WTC11 (cell line): ENCODE data around the gene NOS3. TPM values are rescaled to one million over a fixed set of nuclear protein-coding genes. Genes with fewer than 3 reads are reported as not detected.
A peak's percentile ranks its signal among the peaks of the same experiment; 100 is the strongest.

ENCODE experiments used
- ATAC-seq: fragments of 200-7000 bp; cut with Tn5 transposase; 2 replicates; pipeline ENCODE4 v1.10.0; 2021; ENCODE audit warnings: mild to moderate bottlenecking, moderate library complexity
- CTCF ChIA-PET: fragments of 300-600 bp; sonication (Branson Sonifier 250); formaldehyde crosslinking; loops from one replicate; lab custom pipeline; 2021; ENCODE audit warnings: antibody characterized with exemption; lab: Charles Lee
- POLR2A ChIA-PET: fragments of 350-600 bp; sonication (Branson Sonifier 250); formaldehyde crosslinking; loops from one replicate; lab custom pipeline; 2021; ENCODE audit warnings: antibody characterized with exemption; lab: Charles Lee
- DNase-seq: peaks from one replicate; pipeline ENCODE4 v3.0.0; 2021; ENCODE audit warnings: low spot score
- H3K27ac Mint-ChIP-seq: 2 replicates; pipeline ENCODE4 v1.8.0; 2021; ENCODE audit warnings: mixed read lengths
- H3K27me3 Mint-ChIP-seq: 2 replicates; pipeline ENCODE4 v1.8.0; 2021; ENCODE audit warnings: low read depth, mild to moderate bottlenecking, moderate library complexity, mixed read lengths
- H3K36me3 Mint-ChIP-seq: 2 replicates; pipeline ENCODE4 v1.8.0; 2021; ENCODE audit warnings: mixed read lengths
- H3K4me1 Mint-ChIP-seq: 2 replicates; pipeline ENCODE4 v1.8.0; 2022; ENCODE audit warnings: mixed read lengths
- H3K4me3 Mint-ChIP-seq: 2 replicates; pipeline ENCODE4 v1.8.0; 2021; ENCODE audit warnings: mild to moderate bottlenecking, moderate library complexity, mixed read lengths
- H3K9me3 Mint-ChIP-seq: 2 replicates; pipeline ENCODE4 v1.8.0; 2021; ENCODE audit warnings: mixed read lengths
- AR ChIP-seq: fragments of 250-450 bp; sonication (Bioruptor Pico); IDR thresholded peaks from 2 replicates; pipeline ENCODE4 v1.9.0; 2021; ENCODE audit warnings: mild to moderate bottlenecking
- ATF1 ChIP-seq: sonication (generic); formaldehyde crosslinking; IDR thresholded peaks from 2 replicates; pipeline ENCODE4 v1.8.1; 2023; ENCODE audit warnings: mild to moderate bottlenecking, moderate library complexity, missing genetic modification reagents
- ELF4 ChIP-seq: sonication (generic); formaldehyde crosslinking; IDR thresholded peaks from 2 replicates; pipeline ENCODE4 v1.8.1; 2022; ENCODE audit warnings: low read depth, mild to moderate bottlenecking, moderate library complexity, missing genetic modification reagents
- ESRRA ChIP-seq: sonication (generic); formaldehyde crosslinking; IDR thresholded peaks from 2 replicates; pipeline ENCODE4 v1.8.1; 2022; ENCODE audit warnings: mild to moderate bottlenecking, missing genetic modification reagents, borderline replicate concordance
- GABPB1 ChIP-seq: sonication (generic); formaldehyde crosslinking; IDR thresholded peaks from 2 replicates; pipeline ENCODE4 v1.8.1; 2023; ENCODE audit warnings: mild to moderate bottlenecking, missing genetic modification reagents
- GRHL2 ChIP-seq: fragments of 250-450 bp; sonication (Bioruptor Pico); IDR thresholded peaks from 2 replicates; pipeline ENCODE4 v1.8.0; 2022; ENCODE audit warnings: mild to moderate bottlenecking, moderate library complexity; ENCODE audit not compliant: insufficient replicate concordance, severe bottlenecking
- GTF2I ChIP-seq: fragments of 250-450 bp; sonication (Bioruptor Pico); conservative IDR thresholded peaks from 2 replicates; pipeline ENCODE4 v1.4.0; 2021; ENCODE audit warnings: mild to moderate bottlenecking
- KAT7 ChIP-seq: sonication (generic); formaldehyde crosslinking; IDR thresholded peaks from 2 replicates; pipeline ENCODE4 v1.8.1; 2023; ENCODE audit warnings: missing genetic modification reagents, mild to moderate bottlenecking, borderline replicate concordance
- MYBL2 ChIP-seq: sonication (generic); formaldehyde crosslinking; IDR thresholded peaks from 2 replicates; pipeline ENCODE4 v1.8.1; 2023; ENCODE audit warnings: mild to moderate bottlenecking, moderate library complexity, missing genetic modification reagents
- NFE2L1 ChIP-seq: sonication (generic); formaldehyde crosslinking; IDR thresholded peaks from 2 replicates; pipeline ENCODE4 v1.8.1; 2023; ENCODE audit warnings: missing genetic modification reagents
- NR2C2 ChIP-seq: sonication (generic); formaldehyde crosslinking; IDR thresholded peaks from 2 replicates; pipeline ENCODE4 v1.8.0; 2022; ENCODE audit warnings: mild to moderate bottlenecking, missing genetic modification reagents
- PRDM15 ChIP-seq: sonication (generic); formaldehyde crosslinking; IDR thresholded peaks from 2 replicates; pipeline ENCODE4 v1.8.0; 2022; ENCODE audit warnings: missing genetic modification reagents
- SMAD3 ChIP-seq: sonication (generic); formaldehyde crosslinking; IDR thresholded peaks from 2 replicates; pipeline ENCODE4 v1.8.0; 2022; ENCODE audit warnings: missing genetic modification reagents, mild to moderate bottlenecking, borderline replicate concordance
- STAT6 ChIP-seq: sonication (generic); formaldehyde crosslinking; conservative IDR thresholded peaks from 2 replicates; pipeline ENCODE4 v1.8.1; 2023; ENCODE audit warnings: mild to moderate bottlenecking, low read depth, missing genetic modification reagents, moderate library complexity
- TP53 ChIP-seq: sonication (generic); formaldehyde crosslinking; IDR thresholded peaks from 2 replicates; pipeline ENCODE4 v1.8.1; 2023; ENCODE audit warnings: mild to moderate bottlenecking, missing genetic modification reagents
- USF1 ChIP-seq: sonication (generic); formaldehyde crosslinking; IDR thresholded peaks from 2 replicates; pipeline ENCODE4 v1.8.0; 2022; ENCODE audit warnings: mild to moderate bottlenecking, missing genetic modification reagents
- ZBTB43 ChIP-seq: sonication (generic); formaldehyde crosslinking; IDR thresholded peaks from 2 replicates; pipeline ENCODE4 v1.8.1; 2023; ENCODE audit warnings: mild to moderate bottlenecking, missing genetic modification reagents
- ZNF425 ChIP-seq: fragments of 250-450 bp; sonication (Bioruptor Pico); conservative IDR thresholded peaks from 2 replicates; pipeline ENCODE4 v1.9.0; 2021; ENCODE audit warnings: mild to moderate bottlenecking
- ZNF671 ChIP-seq: fragments of 250-450 bp; sonication (Bioruptor Pico); IDR thresholded peaks from 2 replicates; pipeline ENCODE4 v1.8.0; 2021; ENCODE audit warnings: mild to moderate bottlenecking
- total RNA-seq: library from RNA; stranded (reverse); gene quantifications from 3 replicates; pipeline ENCODE4 v1.2.3, GENCODE V29; 2021

NOS3 gene
- total RNA-seq, 1 experiment from 2014 or later = 6.6 TPM

GRCh38 chr7:151010037-151010306 is 19.2 kb downstream of the NOS3 start:
- no peaks in the 10 kb centered on the region for H3K9me3 Mint-ChIP-seq
- POLR2A ChIA-PET = no interaction called here
- H3K4me1 Mint-ChIP-seq = peaks cover 36% of the 10 kb centered on the region
- DNase-seq (no peak), ATAC-seq (no peak)
- H3K27me3 Mint-ChIP-seq = peaks cover 23% of the 10 kb centered on the region
- TF ChIP-seq ESRRA (no peak), AR (CRISPR knock-in tag) (no peak), ZNF671 (no peak), NFE2L1 (CRISPR knock-in tag) (no peak), ELF4 (CRISPR knock-in tag) (no peak), TP53 (CRISPR knock-in tag) (no peak), GTF2I (CRISPR knock-in tag) (no peak), MYBL2 (CRISPR knock-in tag) (no peak), KAT7 (CRISPR knock-in tag) (no peak)
- no peak overlapping the region for H3K27ac Mint-ChIP-seq
- CTCF ChIA-PET = interaction anchor here (0.6 to 6.6 kb wide), 39 partner anchors 10 to 1295 kb away, joined by 3 to 112 read pairs (median 8); partner anchors contain the start of genes ABCB8, AGAP3, ATG9B and CDK5
- no peak overlapping the region for H3K4me3 Mint-ChIP-seq
- no peaks in the 10 kb centered on the region for H3K36me3 Mint-ChIP-seq

- ChIA-PET CTCF (interaction anchor here (0.8 to 6.6 kb wide), 31 partner anchors 9 to 234 kb away, joined by 3 to 112 read pairs (median 9); partner anchors contain the start of genes ABCB8, AGAP3, ATG9B and CDK5), POLR2A (no interaction called here)
- peak; percentile 1; the same call in 1 of the 2 replicates for ATAC-seq
- no peaks in the 10 kb centered on the region for H3K36me3 Mint-ChIP-seq
- H3K27me3 Mint-ChIP-seq = peaks cover 29% of the 10 kb centered on the region
- peak overlapping the region; percentile 33; the same call in 1 of the 2 replicates for H3K27ac Mint-ChIP-seq
- no peaks in the 10 kb centered on the region for H3K9me3 Mint-ChIP-seq
- H3K4me3 Mint-ChIP-seq = peak overlapping the region; percentile 4; the same call in 1 of the 2 replicates
- DNase-seq = no peak
- H3K4me1 Mint-ChIP-seq = peaks cover 40% of the 10 kb centered on the region
- no peak for TF ChIP-seq NR2C2 (CRISPR knock-in tag)
- peak; percentile 94 for TF ChIP-seq PRDM15
- no peak for TF ChIP-seq ATF1 (CRISPR knock-in tag)
- TF ChIP-seq USF1 (CRISPR knock-in tag) = no peak
- no peak for TF ChIP-seq ZNF425 (CRISPR knock-in tag)
- no peak for TF ChIP-seq ZBTB43 (CRISPR knock-in tag)
- TF ChIP-seq STAT6 (CRISPR knock-in tag) = no peak
- TF ChIP-seq GABPB1 (CRISPR knock-in tag) = 0 out of 2 replicates have a peak, but pooled peaks have one; percentile 37
- TF ChIP-seq SMAD3 = 0 out of 2 replicates have a peak, but pooled peaks have one; percentile 19
- no peak for TF ChIP-seq GRHL2
Observed at GRCh38 chr7:151010307-151011096, 19.7 kb downstream of the NOS3 start.
